ENCODE measurements around the gene PLCB4.

PLCB4 gene

GRCh38 chr20:9409352-9409751 lies 340.5 kb downstream of the PLCB4 start:
- no peak overlapping the region for H3K4me3 ChIP-seq (ENCODE audit: low read depth, low read length)
- no peaks in the 10 kb centered on the region for H3K9me3 ChIP-seq (ENCODE audit: control insufficient read depth, insufficient read depth, low read depth, low read length)
- POLR2A ChIA-PET = no interaction called here
- H3K4me1 ChIP-seq (ENCODE audit: control insufficient read depth, insufficient read depth, low read length) = no peaks in the 10 kb centered on the region
- no peak for TF ChIP-seq ZNF10 (tag by site-specific recombination; IDR thresholded peaks at IDR 0.05)
- TF ChIP-seq GLI4 (tag by site-specific recombination; IDR thresholded peaks at IDR 0.05) = no peak
- TF ChIP-seq SALL2 (tag by site-specific recombination; IDR thresholded peaks at IDR 0.05; ENCODE audit: borderline replicate concordance) = no peak
- TF ChIP-seq ZNF223 (tag by site-specific recombination; IDR thresholded peaks at IDR 0.05) = no peak
- TF ChIP-seq KLF1 (tag by site-specific recombination; IDR thresholded peaks at IDR 0.05) = no peak
- no peak overlapping the region for H3K27ac ChIP-seq (ENCODE audit: extremely low read depth, low read depth, low read length)
- CTCF ChIA-PET = interaction anchor here (0.7 to 7.9 kb wide), 15 partner anchors 11 to 511 kb away, joined by 3 to 234 read pairs (median 4); no protein-coding TSS in a partner anchor
- H3K36me3 ChIP-seq (ENCODE audit: control insufficient read depth in 2 of 2, insufficient read depth in 1 of 2, low read length in 2 of 2) = no peaks in the 10 kb centered on the region; a peak in 1 of 3 replicates

GRCh38 chr20:9409981-9410380 lies 341.1 kb downstream of the PLCB4 start:
- POLR2A ChIA-PET = no interaction called here
- H3K27ac ChIP-seq (ENCODE audit: extremely low read depth, low read depth, low read length) = no peak overlapping the region
- no peaks in the 10 kb centered on the region for H3K9me3 ChIP-seq (ENCODE audit: control insufficient read depth, insufficient read depth, low read depth, low read length)
- TF ChIP-seq YY2 (tag by site-specific recombination; IDR thresholded peaks at IDR 0.05) (no peak), ZNF211 (tag by site-specific recombination; IDR thresholded peaks at IDR 0.05; ENCODE audit: low read depth) (no peak), KLF7 (tag by site-specific recombination; IDR thresholded peaks at IDR 0.05; ENCODE audit: borderline replicate concordance) (no peak), ZNF670 (tag by site-specific recombination; IDR thresholded peaks at IDR 0.05; ENCODE audit: low read depth) (no peak), ZNF223 (tag by site-specific recombination; IDR thresholded peaks at IDR 0.05) (no peak), ZNF791 (tag by site-specific recombination; IDR thresholded peaks at IDR 0.05) (no peak), AEBP2 (tag by site-specific recombination; IDR thresholded peaks at IDR 0.05; ENCODE audit: borderline replicate concordance) (no peak), MZF1 (tag by site-specific recombination; IDR thresholded peaks at IDR 0.05; ENCODE audit: borderline replicate concordance) (no peak), ZNF24 (tag by site-specific recombination; IDR thresholded peaks at IDR 0.05) (no peak), MYNN (tag by site-specific recombination; IDR thresholded peaks at IDR 0.05; ENCODE audit: borderline replicate concordance) (no peak), ZNF664 (tag by site-specific recombination; IDR thresholded peaks at IDR 0.05) (no peak), INSM2 (tag by site-specific recombination; IDR thresholded peaks at IDR 0.05) (no peak), ZNF555 (tag by site-specific recombination; conservative IDR thresholded peaks at IDR 0.05) (no peak), ZNF626 (tag by site-specific recombination; IDR thresholded peaks at IDR 0.05) (no peak), ZBTB10 (tag by site-specific recombination; IDR thresholded peaks at IDR 0.05) (no peak), ZBTB21 (tag by site-specific recombination; IDR thresholded peaks at IDR 0.05) (no peak)
- H3K4me1 ChIP-seq (ENCODE audit: control insufficient read depth, insufficient read depth, low read length) = no peaks in the 10 kb centered on the region
- no peak overlapping the region for H3K4me3 ChIP-seq (ENCODE audit: low read depth, low read length)
- no peaks in the 10 kb centered on the region; a peak in 1 of 3 replicates for H3K36me3 ChIP-seq (ENCODE audit: control insufficient read depth in 2 of 2, insufficient read depth in 1 of 2, low read length in 2 of 2)
- CTCF ChIA-PET = interaction anchor here (0.6 to 7.9 kb wide), 5 partner anchors 194 to 575 kb away, joined by 3 to 234 read pairs (median 4); no protein-coding TSS in a partner anchor

Data from HEK293 (cell line).